DND-41 (cell line): ENCODE data around the gene LMO2.

Source experiments
- ATAC-seq: fragments of 200-7000 bp; cut with Tn5 transposase; 3 replicates; pipeline ENCODE4 v1.9.1; 2021; ENCODE audit warnings: low read depth; ENCODE audit not compliant: insufficient read depth
- DNase-seq: peaks from one replicate; pipeline ENCODE4 v3.0.0-alpha.2; 2020
- H2AFZ ChIP-seq: 2 replicates; pipeline ENCODE4 v1.6.0; 2012; ENCODE audit warnings: low read depth, low read length
- H3K27ac ChIP-seq: 2 replicates; pipeline ENCODE4 v1.5.1; 2012; ENCODE audit warnings: low read length, inconsistent platforms
- H3K27me3 ChIP-seq: fragments of 200-600 bp; sonication (generic); 2 replicates; pipeline ENCODE4 v1.6.0; 2012; ENCODE audit warnings: low read length, mild to moderate bottlenecking, inconsistent platforms; ENCODE audit not compliant: insufficient read depth, poor library complexity
- H3K36me3 ChIP-seq: 2 replicates; pipeline ENCODE4 v1.5.1; 2012; ENCODE audit warnings: low read length, inconsistent platforms; ENCODE audit not compliant: insufficient read depth
- H3K4me1 ChIP-seq: 2 replicates; pipeline ENCODE4 v1.5.1; 2012; ENCODE audit warnings: mild to moderate bottlenecking, low read length; ENCODE audit not compliant: insufficient read depth
- H3K4me2 ChIP-seq: 2 replicates; pipeline ENCODE4 v1.6.0; 2012; ENCODE audit warnings: mild to moderate bottlenecking, moderate library complexity, low read length, inconsistent platforms; ENCODE audit not compliant: insufficient read depth
- H3K4me3 ChIP-seq, 2 experiments: fragments of 200-600 bp in 1 of 2; shearing (Covaris generic) in 1 of 2; 2 replicates each; pipeline ENCODE4 v1.5.1; 2012 to 2016; ENCODE audit warnings: inconsistent platforms in 2 of 2, low read length in 2 of 2, mild to moderate bottlenecking in 2 of 2, low read depth in 1 of 2, moderate library complexity in 1 of 2
- H3K79me2 ChIP-seq: 2 replicates; pipeline ENCODE4 v1.6.0; 2012; ENCODE audit warnings: low read length, inconsistent platforms; ENCODE audit not compliant: insufficient read depth
- H3K9ac ChIP-seq: 2 replicates; pipeline ENCODE4 v1.6.0; 2012; ENCODE audit warnings: low read depth, mild to moderate bottlenecking, inconsistent platforms, low read length, moderate library complexity
- H3K9me3 ChIP-seq: 2 replicates; pipeline ENCODE4 v1.5.1; 2012; ENCODE audit warnings: low read length, moderate library complexity, mild to moderate bottlenecking, inconsistent platforms; ENCODE audit not compliant: insufficient read depth, severe bottlenecking
- H4K20me1 ChIP-seq: 2 replicates; pipeline ENCODE4 v1.6.0; 2012; ENCODE audit warnings: low read length; ENCODE audit not compliant: insufficient read depth
- CTCF ChIP-seq: IDR thresholded peaks from 2 replicates; pipeline ENCODE4 v1.5.1; 2012; ENCODE audit warnings: borderline replicate concordance, low read length, moderate library complexity, mild to moderate bottlenecking; ENCODE audit not compliant: poor library complexity, severe bottlenecking; ENCODE audit errors: extremely low read depth
- EZH2 ChIP-seq: IDR thresholded peaks from 3 replicates; pipeline ENCODE4 v1.6.1; 2012; ENCODE audit warnings: borderline replicate concordance, low read depth, mild to moderate bottlenecking, moderate library complexity, low read length, inconsistent platforms; ENCODE audit not compliant: severe bottlenecking

The LMO2 gene

GRCh38 chr11:33930317-33931021 lies 38.6 kb upstream of the LMO2 start:
- no peak for DNase-seq
- Histone ChIP-seq H3K79me2 (no peaks in the 10 kb centered on the region), H3K4me3 (no peak overlapping the region), H3K27ac (no peak overlapping the region), H3K9me3 (no peaks in the 10 kb centered on the region), H4K20me1 (no peaks in the 10 kb centered on the region), H3K36me3 (no peaks in the 10 kb centered on the region), H2AFZ (no peak overlapping the region), H3K27me3 (no peaks in the 10 kb centered on the region), H3K4me1 (no peaks in the 10 kb centered on the region), H3K4me2 (no peak overlapping the region), H3K9ac (no peak overlapping the region)
- no peak for ATAC-seq
- no peak for TF ChIP-seq EZH2
- no peak for TF ChIP-seq CTCF

GRCh38 chr11:33928564-33928963 lies 36.7 kb upstream of the LMO2 start:
- no peak overlapping the region for H3K4me2 ChIP-seq
- DNase-seq (no peak), ATAC-seq (no peak)

GRCh38 chr11:33926671-33927552 lies 35.0 kb upstream of the LMO2 start:
- no peak for TF ChIP-seq EZH2
- TF ChIP-seq CTCF, result no peak
- no peak for ATAC-seq

More at GRCh38 chr11:33928564-33928963, 36.7 kb upstream of the LMO2 start:
- no peaks in the 10 kb centered on the region for H3K79me2 ChIP-seq
- no peak overlapping the region for H2AFZ ChIP-seq
- no peak overlapping the region for H3K9ac ChIP-seq
- H3K4me3 ChIP-seq, result no peak overlapping the region
- peaks cover 3% of the 10 kb centered on the region for H3K27me3 ChIP-seq
- H4K20me1 ChIP-seq, result no peaks in the 10 kb centered on the region
- no peaks in the 10 kb centered on the region for H3K36me3 ChIP-seq
- H3K27ac ChIP-seq, result no peak overlapping the region
- no peaks in the 10 kb centered on the region for H3K9me3 ChIP-seq
- H3K4me1 ChIP-seq, result no peaks in the 10 kb centered on the region
- no peak for TF ChIP-seq EZH2

GRCh38 chr11:33924341-33924740 lies 32.5 kb upstream of the LMO2 start:
- Histone ChIP-seq H3K4me2 (no peak overlapping the region), H3K4me3 (no peak overlapping the region), H2AFZ (no peak overlapping the region), H3K27ac (no peak overlapping the region), H3K4me1 (no peaks in the 10 kb centered on the region), H3K79me2 (no peaks in the 10 kb centered on the region), H3K9me3 (no peaks in the 10 kb centered on the region), H3K36me3 (no peaks in the 10 kb centered on the region), H4K20me1 (no peaks in the 10 kb centered on the region), H3K27me3 (peaks cover 3% of the 10 kb centered on the region), H3K9ac (no peak overlapping the region)
- TF ChIP-seq EZH2, result no peak
- no peak for TF ChIP-seq CTCF
- DNase-seq (no peak), ATAC-seq (no peak)

More at GRCh38 chr11:33926671-33927552, 35.0 kb upstream of the LMO2 start:
- Histone ChIP-seq H3K9ac (no peak overlapping the region), H3K4me3 (no peak overlapping the region), H3K36me3 (no peaks in the 10 kb centered on the region), H3K79me2 (no peaks in the 10 kb centered on the region), H2AFZ (no peak overlapping the region; the same call in 1 of the 2 replicates), H4K20me1 (no peaks in the 10 kb centered on the region), H3K27ac (no peak overlapping the region), H3K4me1 (no peaks in the 10 kb centered on the region), H3K27me3 (peaks cover 3% of the 10 kb centered on the region), H3K9me3 (no peaks in the 10 kb centered on the region), H3K4me2 (no peak overlapping the region)
- DNase-seq, result no peak
